ENCODE results near the gene PKN2.
"Not testable (repeated sequence)": the region's sequence is repeated elsewhere in the genome, so short reads cannot be mapped to it uniquely, and the experiment has no call there.

DNA sequence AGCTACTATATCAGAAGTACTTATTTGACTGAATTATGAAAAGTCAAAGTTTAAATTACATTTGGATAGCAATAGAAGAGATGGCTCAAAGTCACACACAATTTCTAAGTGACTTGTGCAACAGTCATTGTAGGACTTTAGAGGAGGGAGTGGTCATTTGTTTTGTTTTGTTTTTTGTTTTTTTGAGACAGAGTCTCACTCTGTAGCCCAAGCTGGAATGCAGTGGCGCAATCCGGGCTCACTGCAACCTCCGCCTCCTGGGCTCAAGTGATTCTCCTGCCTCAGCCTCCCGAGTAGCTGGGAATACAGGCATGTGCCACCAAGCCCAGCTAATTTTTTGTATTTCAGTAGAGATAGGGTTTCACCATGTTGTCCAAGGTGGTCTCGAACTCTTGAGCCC is 17.7 kb downstream of the PKN2 start:
- not testable (repeated sequence) for TF ChIP-seq FOXM1 (IDR thresholded peaks at IDR 0.05; ENCODE audit: borderline replicate concordance); FOXA1 (IDR thresholded peaks at IDR 0.05)
